DOHH2 (cell line): Measurements from ENCODE around the gene VAPB.

Experiments used
- H3F3A ChIP-seq: fragments of 200-600 bp; sonication (generic), shearing (Covaris generic); 2 replicates; pipeline ENCODE4 v1.6.0; 2016; ENCODE audit warnings: antibody characterized with exemption, mild to moderate bottlenecking; ENCODE audit not compliant: control insufficient read depth, insufficient read depth
- H3K27ac ChIP-seq: fragments of 200-600 bp; sonication (generic); 2 replicates; pipeline ENCODE4 v1.5.1; 2014; ENCODE audit warnings: low read depth, mild to moderate bottlenecking, low read length, moderate library complexity
- H3K27me3 ChIP-seq: fragments of 200-600 bp; sonication (generic); 2 replicates; pipeline ENCODE4 v1.6.1; 2014; ENCODE audit warnings: mild to moderate bottlenecking, low read length, mixed read lengths; ENCODE audit not compliant: control insufficient read depth
- H3K36me3 ChIP-seq: fragments of 200-600 bp; sonication (generic); 2 replicates; pipeline ENCODE4 v1.6.1; 2014; ENCODE audit warnings: mild to moderate bottlenecking, low read length, moderate library complexity, mixed read lengths; ENCODE audit not compliant: control insufficient read depth
- H3K4me1 ChIP-seq: fragments of 200-600 bp; sonication (generic); 2 replicates; pipeline ENCODE4 v1.6.1; 2014; ENCODE audit warnings: mild to moderate bottlenecking, low read length, mixed read lengths; ENCODE audit not compliant: control insufficient read depth
- H3K4me2 ChIP-seq: fragments of 200-600 bp; sonication (generic); 2 replicates; pipeline ENCODE4 v1.6.0; 2014; ENCODE audit warnings: mild to moderate bottlenecking, low read length, moderate library complexity
- H3K4me3 ChIP-seq: fragments of 200-600 bp; sonication (generic); 2 replicates; pipeline ENCODE4 v1.5.1; 2014; ENCODE audit warnings: mild to moderate bottlenecking, low read length, mixed read lengths
- H3K79me2 ChIP-seq: fragments of 200-600 bp; sonication (generic); 2 replicates; pipeline ENCODE4 v1.6.1; 2014; ENCODE audit warnings: mild to moderate bottlenecking, low read length, mixed read lengths; ENCODE audit not compliant: control insufficient read depth
- H3K9me2 ChIP-seq: fragments of 200-600 bp; sonication (generic); replicated peaks from 2 replicates; pipeline ENCODE4 v1.6.1; 2014; ENCODE audit warnings: mild to moderate bottlenecking, low read length, mixed read lengths; ENCODE audit not compliant: control insufficient read depth
- H3K9me3 ChIP-seq: fragments of 200-600 bp; sonication (generic); 2 replicates; pipeline ENCODE4 v1.6.1; 2014; ENCODE audit warnings: antibody characterized with exemption, low read length, mixed read lengths; ENCODE audit not compliant: control insufficient read depth, insufficient read depth
- H4K20me1 ChIP-seq: fragments of 200-600 bp; sonication (generic); 2 replicates; pipeline ENCODE4 v1.6.0; 2014; ENCODE audit warnings: low read depth, mild to moderate bottlenecking, antibody characterized with exemption, low read length, moderate library complexity; ENCODE audit not compliant: control insufficient read depth, insufficient read depth
- EZH2phosphoT487 ChIP-seq: fragments of 200-600 bp; sonication (generic); IDR thresholded peaks from 2 replicates; pipeline ENCODE4 v1.6.1; 2017; ENCODE audit warnings: borderline replicate concordance, mild to moderate bottlenecking, antibody characterized with exemption, low read length, moderate library complexity, mixed read lengths
- TF ChIP-seq, protein P1 (sequence below): fragments of 200-600 bp; sonication (generic); IDR thresholded peaks from one replicate; pipeline ENCODE4 v1.5.1; 2014; ENCODE audit warnings: antibody characterized with exemption, mild to moderate bottlenecking, low read depth, low read length; ENCODE audit not compliant: poor library complexity, severe bottlenecking

Gene VAPB

DNA sequence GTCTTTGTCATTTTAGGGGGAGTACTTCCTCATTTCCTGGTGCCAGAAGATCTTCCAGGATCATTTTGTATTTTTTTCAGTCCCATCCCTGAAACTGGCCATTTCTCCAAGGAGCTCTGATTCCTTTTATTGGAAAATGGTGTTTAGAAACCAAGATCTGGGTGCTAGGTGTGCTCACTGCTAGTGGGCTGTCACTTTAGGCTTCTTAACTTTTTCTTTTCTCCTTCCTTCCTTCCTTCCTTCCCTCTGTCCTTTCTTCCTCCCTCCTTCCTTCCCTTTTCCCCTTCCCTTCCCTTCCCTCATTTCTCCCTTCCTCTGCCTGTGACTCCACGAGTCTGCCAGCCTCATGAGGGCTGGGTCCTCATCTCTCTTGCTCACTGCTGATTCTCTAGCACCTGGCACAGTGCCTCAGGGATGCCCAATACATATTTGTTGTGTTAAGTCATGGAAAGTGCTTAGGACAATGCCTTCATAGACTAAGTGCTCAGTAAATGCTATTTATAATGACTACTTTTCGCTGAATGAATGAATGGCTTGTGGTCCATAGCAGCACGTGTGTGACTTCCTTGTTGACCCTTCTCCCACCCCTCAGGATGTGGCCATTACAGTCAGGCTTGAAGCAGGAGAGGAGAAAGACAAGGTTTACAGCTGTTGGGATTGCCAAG lies 89.2 kb downstream of the VAPB start:
- no peaks in the 10 kb centered on the region for H3K9me3 ChIP-seq
- H4K20me1 ChIP-seq = peaks cover 2% of the 10 kb centered on the region; the same call in 1 of the 2 replicates
- no peaks in the 10 kb centered on the region for H3F3A ChIP-seq
- H3K4me1 ChIP-seq = no peaks in the 10 kb centered on the region
- H3K36me3 ChIP-seq = no peaks in the 10 kb centered on the region
- no peak overlapping the region for H3K27ac ChIP-seq
- no peaks in the 10 kb centered on the region for H3K79me2 ChIP-seq
- no peak overlapping the region for H3K4me3 ChIP-seq
- H3K4me2 ChIP-seq = no peak overlapping the region
- TF ChIP-seq, protein P1, sequence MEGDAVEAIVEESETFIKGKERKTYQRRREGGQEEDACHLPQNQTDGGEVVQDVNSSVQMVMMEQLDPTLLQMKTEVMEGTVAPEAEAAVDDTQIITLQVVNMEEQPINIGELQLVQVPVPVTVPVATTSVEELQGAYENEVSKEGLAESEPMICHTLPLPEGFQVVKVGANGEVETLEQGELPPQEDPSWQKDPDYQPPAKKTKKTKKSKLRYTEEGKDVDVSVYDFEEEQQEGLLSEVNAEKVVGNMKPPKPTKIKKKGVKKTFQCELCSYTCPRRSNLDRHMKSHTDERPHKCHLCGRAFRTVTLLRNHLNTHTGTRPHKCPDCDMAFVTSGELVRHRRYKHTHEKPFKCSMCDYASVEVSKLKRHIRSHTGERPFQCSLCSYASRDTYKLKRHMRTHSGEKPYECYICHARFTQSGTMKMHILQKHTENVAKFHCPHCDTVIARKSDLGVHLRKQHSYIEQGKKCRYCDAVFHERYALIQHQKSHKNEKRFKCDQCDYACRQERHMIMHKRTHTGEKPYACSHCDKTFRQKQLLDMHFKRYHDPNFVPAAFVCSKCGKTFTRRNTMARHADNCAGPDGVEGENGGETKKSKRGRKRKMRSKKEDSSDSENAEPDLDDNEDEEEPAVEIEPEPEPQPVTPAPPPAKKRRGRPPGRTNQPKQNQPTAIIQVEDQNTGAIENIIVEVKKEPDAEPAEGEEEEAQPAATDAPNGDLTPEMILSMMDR = no peak
- TF ChIP-seq EZH2phosphoT487 = no peak
- H3K27me3 ChIP-seq = no peaks in the 10 kb centered on the region
- H3K9me2 ChIP-seq = no peaks in the 10 kb centered on the region

- no peaks in the 10 kb centered on the region for H3K36me3 ChIP-seq
- peaks cover 2% of the 10 kb centered on the region; the same call in 1 of the 2 replicates for H4K20me1 ChIP-seq
- H3K79me2 ChIP-seq = no peaks in the 10 kb centered on the region
- no peak overlapping the region for H3K4me3 ChIP-seq
- no peaks in the 10 kb centered on the region for H3K27me3 ChIP-seq
- H3K4me2 ChIP-seq = no peak overlapping the region
- H3K9me3 ChIP-seq = no peaks in the 10 kb centered on the region
- H3F3A ChIP-seq = no peaks in the 10 kb centered on the region
- no peaks in the 10 kb centered on the region for H3K9me2 ChIP-seq
- no peak for TF ChIP-seq EZH2phosphoT487
- TF ChIP-seq, protein P1 = no peak
- no peaks in the 10 kb centered on the region for H3K4me1 ChIP-seq
- no peak overlapping the region for H3K27ac ChIP-seq
These were observed 90.9 kb downstream of the VAPB start for GRCh38 chr20:58479726-58480440.

GRCh38 chr20:58480551-58481336 lies 91.7 kb downstream of the VAPB start:
- 0 out of 2 replicates have a peak, but pooled peaks cover 5% of the 10 kb centered on the region for H3K9me3 ChIP-seq

More at GRCh38 chr20:58480551-58481336, 91.7 kb downstream of the VAPB start:
- H3K36me3 ChIP-seq = no peaks in the 10 kb centered on the region
- H3K79me2 ChIP-seq = no peaks in the 10 kb centered on the region
- H4K20me1 ChIP-seq = peaks cover 2% of the 10 kb centered on the region; the same call in 1 of the 2 replicates
- no peaks in the 10 kb centered on the region for H3K4me1 ChIP-seq
- H3K27me3 ChIP-seq = no peaks in the 10 kb centered on the region
- H3F3A ChIP-seq = no peaks in the 10 kb centered on the region
- H3K9me2 ChIP-seq = no peaks in the 10 kb centered on the region
- H3K4me2 ChIP-seq = no peak overlapping the region
- H3K4me3 ChIP-seq = no peak overlapping the region
- TF ChIP-seq EZH2phosphoT487 = no peak
- TF ChIP-seq, protein P1 = no peak
- H3K27ac ChIP-seq = no peak overlapping the region
